GM23248 (cell line): ENCODE results near the gene NRP2. TPM values are rescaled to one million over a fixed set of nuclear protein-coding genes. Genes with fewer than 3 reads are reported as not detected.

Source experiments
- DNase-seq: peaks from one replicate; pipeline ENCODE4 v3.0.0-alpha.2; 2015
- H2AFZ ChIP-seq: fragments of 200-600 bp; sonication (generic); 2 replicates; pipeline ENCODE4 v1.6.1; 2016; ENCODE audit warnings: antibody characterized with exemption
- H3F3A ChIP-seq: fragments of 200-600 bp; sonication (generic); 2 replicates; pipeline ENCODE4 v1.6.1; 2016; ENCODE audit warnings: mild to moderate bottlenecking, antibody characterized with exemption, mixed run types; ENCODE audit not compliant: insufficient read depth
- H3K27ac ChIP-seq: fragments of 200-600 bp; sonication (generic); 2 replicates; pipeline ENCODE4 v1.5.1; 2016; ENCODE audit warnings: mild to moderate bottlenecking
- H3K27me3 ChIP-seq: fragments of 200-600 bp; sonication (generic); replicated peaks from 2 replicates; pipeline ENCODE4 v1.6.1; 2016; ENCODE audit warnings: mild to moderate bottlenecking; ENCODE audit not compliant: insufficient read depth
- H3K36me3 ChIP-seq: fragments of 200-600 bp; sonication (generic); 2 replicates; pipeline ENCODE4 v1.6.1; 2016; ENCODE audit warnings: low read depth, mild to moderate bottlenecking
- H3K4me1 ChIP-seq: fragments of 200-600 bp; sonication (generic); 2 replicates; pipeline ENCODE4 v1.6.1; 2016; ENCODE audit warnings: mild to moderate bottlenecking; ENCODE audit not compliant: insufficient read depth
- H3K4me2 ChIP-seq: fragments of 200-600 bp; sonication (generic); one replicate; pipeline ENCODE4 v1.6.1; 2016; ENCODE audit warnings: mild to moderate bottlenecking; ENCODE audit not compliant: unreplicated experiment
- H3K4me3 ChIP-seq: fragments of 200-600 bp; sonication (generic); 2 replicates; pipeline ENCODE4 v1.5.1; 2016; ENCODE audit warnings: mild to moderate bottlenecking
- H3K79me2 ChIP-seq: fragments of 200-600 bp; sonication (generic); 2 replicates; pipeline ENCODE4 v1.6.1; 2016; ENCODE audit warnings: mild to moderate bottlenecking; ENCODE audit not compliant: insufficient read depth
- H3K9ac ChIP-seq: fragments of 200-600 bp; sonication (generic); 2 replicates; pipeline ENCODE4 v1.6.1; 2016; ENCODE audit warnings: mild to moderate bottlenecking
- H3K9me2 ChIP-seq: fragments of 200-600 bp; sonication (generic); 2 replicates; pipeline ENCODE4 v1.6.1; 2016; ENCODE audit warnings: mixed run types, mild to moderate bottlenecking, moderate library complexity; ENCODE audit not compliant: insufficient read depth
- H3K9me3 ChIP-seq: fragments of 200-600 bp; sonication (generic); one replicate; pipeline ENCODE4 v1.6.1; 2017; ENCODE audit warnings: low read depth
- H4K20me1 ChIP-seq: fragments of 200-600 bp; sonication (generic); 2 replicates; pipeline ENCODE4 v1.6.0; 2016; ENCODE audit not compliant: insufficient read depth
- EZH2 ChIP-seq: fragments of 200-600 bp; sonication (generic); IDR thresholded peaks from 2 replicates; pipeline ENCODE4 v1.6.1; 2018; ENCODE audit warnings: antibody characterized with exemption, mild to moderate bottlenecking; ENCODE audit not compliant: insufficient read depth, poor library complexity, severe bottlenecking
- EZH2phosphoT487 ChIP-seq: fragments of 200-600 bp; sonication (generic); IDR thresholded peaks from 2 replicates; pipeline ENCODE4 v1.6.1; 2018; ENCODE audit warnings: antibody characterized with exemption, moderate library complexity, mild to moderate bottlenecking, low read depth; ENCODE audit not compliant: insufficient read depth
- WGBS, 2 experiments: methylation state at CpG; one replicate each; pipeline ENCODE4 v1.1.6; 2015 to 2017; ENCODE audit warnings: low lambda C conversion rate in 2 of 2, low coverage in 1 of 2; ENCODE audit errors: missing lambda C conversion rate in 2 of 2; 5-methylcytosine and 5-hydroxymethylcytosine counted together
- in situ Hi-C: fragments of 300-500 bp; cut with MboI; formaldehyde crosslinking; loops from 2 replicates; pipeline ENCODE4 v1.15.0; 2020
- polyA plus RNA-seq: library from polyadenylated mRNA; unstranded; fragments of >200 nt; fragmentation: Nextera tagmentation; extraction: Ambion mirVana; gene quantifications from 2 replicates; pipeline ENCODE4 v1.2.1, GENCODE V29; 2016
- total RNA-seq: library from RNA; depleted of rRNA; stranded (reverse); fragments of >200 nt; shearing (Covaris generic); gene quantifications from 2 replicates; pipeline ENCODE4 v1.2.3, GENCODE V29; 2014

Gene NRP2
- total and polyA plus RNA-seq, 2 experiments from 2014 or later, result 6.9 to 9.0 TPM

DNA sequence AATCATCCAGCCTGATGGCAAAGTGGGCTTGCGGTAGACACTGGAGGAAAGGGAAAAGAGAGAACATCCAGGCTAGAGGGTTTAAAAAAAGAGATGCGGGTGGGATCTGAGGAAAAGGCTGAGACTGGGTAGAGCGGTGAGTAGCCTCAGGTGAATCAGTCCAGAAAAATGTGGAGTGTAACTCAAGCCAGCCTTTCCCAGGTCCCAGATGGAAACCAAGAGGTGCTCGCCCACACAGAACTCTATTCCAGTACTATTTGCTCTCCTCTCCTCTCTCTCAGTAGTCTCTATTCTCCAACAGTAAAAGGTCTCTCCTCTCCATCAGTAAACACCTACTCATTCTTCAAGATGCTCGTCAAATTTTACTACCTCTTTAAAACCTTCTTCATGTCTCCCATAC lies 38.3 kb upstream of the NRP2 start:
- Histone ChIP-seq H3K27me3 (no peaks in the 10 kb centered on the region), H3K79me2 (no peaks in the 10 kb centered on the region), H3K4me2 (no peak overlapping the region), H3K9ac (no peak overlapping the region), H3K36me3 (no peaks in the 10 kb centered on the region), H3K4me1 (0 out of 2 replicates have a peak, but pooled peaks cover 9% of the 10 kb centered on the region), H4K20me1 (no peaks in the 10 kb centered on the region), H3K4me3 (no peak overlapping the region), H2AFZ (no peak overlapping the region), H3K9me2 (no peaks in the 10 kb centered on the region), H3K27ac (no peak overlapping the region), H3K9me3 (no peaks in the 10 kb centered on the region), H3F3A (no peaks in the 10 kb centered on the region)
- in situ Hi-C loops, result no loop called here
- TF ChIP-seq EZH2phosphoT487 (no peak), EZH2 (no peak)
- 82 to 87% methylated on average over 5 of the region's 5 CpGs for WGBS, 2 experiments
- DNase-seq, result peak; percentile 45

DNA sequence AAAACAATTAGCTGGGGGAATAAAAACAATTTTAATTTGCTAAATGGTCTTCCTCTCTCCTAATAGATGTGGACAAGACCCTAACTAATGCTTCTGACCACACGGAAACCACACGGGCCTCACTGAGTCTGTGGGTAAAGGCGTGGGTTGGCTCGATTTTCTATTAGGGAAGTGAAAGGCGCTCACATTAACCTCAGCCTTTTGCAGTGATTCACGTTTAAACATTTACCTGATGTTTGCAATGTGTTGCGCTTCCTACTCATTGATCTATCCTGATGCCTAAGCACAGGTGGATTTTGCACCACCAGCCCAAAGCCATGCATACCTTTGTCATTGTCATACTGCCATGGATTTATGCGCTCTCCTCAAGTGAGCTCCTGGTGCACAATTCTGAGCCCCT lies 35.6 kb upstream of the NRP2 start:
- no peaks in the 10 kb centered on the region for H4K20me1 ChIP-seq
- H3K9me3 ChIP-seq, result no peaks in the 10 kb centered on the region
- in situ Hi-C loops, result no loop called here
- H3K36me3 ChIP-seq, result no peaks in the 10 kb centered on the region
- no peaks in the 10 kb centered on the region for H3F3A ChIP-seq
- H3K4me3 ChIP-seq, result no peak overlapping the region
- 84 to 86% methylated on average over 8 of the region's 8 CpGs for WGBS, 2 experiments
- no peak overlapping the region for H3K9ac ChIP-seq
- no peak overlapping the region for H3K4me2 ChIP-seq
- no peaks in the 10 kb centered on the region for H3K9me2 ChIP-seq
- H3K27ac ChIP-seq, result no peak overlapping the region
- peaks cover 21% of the 10 kb centered on the region for H3K4me1 ChIP-seq
- DNase-seq, result no peak
- TF ChIP-seq EZH2, result no peak
- no peak for TF ChIP-seq EZH2phosphoT487
- H2AFZ ChIP-seq, result no peak overlapping the region
- no peaks in the 10 kb centered on the region for H3K27me3 ChIP-seq
- H3K79me2 ChIP-seq, result no peaks in the 10 kb centered on the region

DNA sequence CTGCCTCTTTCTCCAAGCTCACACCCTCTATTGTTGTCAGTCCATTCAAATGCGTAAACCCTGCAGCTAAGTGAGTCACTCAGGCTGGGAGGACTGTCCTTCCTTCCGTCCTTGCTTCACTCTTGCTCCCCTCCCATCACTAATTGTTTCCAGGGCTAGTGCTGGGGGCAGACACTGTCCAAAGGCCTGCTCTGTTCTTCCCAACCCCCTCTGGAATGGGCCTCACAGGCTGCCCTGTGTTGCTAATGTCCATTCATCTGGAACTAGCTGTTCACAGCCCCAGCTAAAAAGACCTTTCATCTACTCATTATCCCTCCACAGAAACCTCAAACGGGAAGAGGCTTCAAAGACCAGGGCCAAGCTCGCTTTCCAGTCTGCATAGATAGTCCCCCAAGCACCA lies 31.9 kb upstream of the NRP2 start:
- Histone ChIP-seq H3K79me2 (no peaks in the 10 kb centered on the region), H3K4me1 (peaks cover 23% of the 10 kb centered on the region), H3K4me3 (no peak overlapping the region), H3K27ac (peak overlapping the region; percentile 72), H3K9me3 (no peaks in the 10 kb centered on the region), H3K9ac (no peak overlapping the region), H4K20me1 (no peaks in the 10 kb centered on the region), H3F3A (peaks cover 9% of the 10 kb centered on the region; the same call in 1 of the 2 replicates), H3K9me2 (no peaks in the 10 kb centered on the region), H3K27me3 (no peaks in the 10 kb centered on the region), H3K4me2 (peak overlapping the region; percentile 44), H3K36me3 (no peaks in the 10 kb centered on the region), H2AFZ (peak overlapping the region; percentile 64; the same call in 1 of the 2 replicates)
- peak; percentile 94 for DNase-seq
- in situ Hi-C loops, result no loop called here
- 24 to 27% methylated on average over 4 of the region's 4 CpGs for whole genome bisulfite sequencing, 2 experiments
- TF ChIP-seq EZH2phosphoT487 (no peak), EZH2 (no peak)

DNA sequence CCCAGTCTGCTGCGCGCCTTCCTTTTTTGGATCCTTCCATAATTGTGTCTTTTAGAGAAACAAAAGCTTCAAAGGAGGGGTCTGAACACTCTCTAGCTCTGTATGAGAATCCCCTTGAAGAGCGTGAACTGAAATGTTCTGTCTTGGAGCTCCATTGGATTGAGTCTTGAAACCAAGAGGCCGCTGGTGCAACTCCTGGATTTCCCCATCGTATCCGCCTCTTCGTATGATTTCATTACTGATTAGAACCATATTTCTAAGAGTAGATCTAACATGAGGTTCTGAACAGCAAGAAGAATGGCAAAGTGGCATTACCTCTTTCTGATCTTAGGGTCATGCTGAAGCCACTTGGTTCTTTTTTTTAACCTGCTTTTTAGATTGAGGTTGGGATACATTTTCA lies 31.4 kb upstream of the NRP2 start:
- Histone ChIP-seq H3K4me3 (no peak overlapping the region), H4K20me1 (no peaks in the 10 kb centered on the region), H3K9ac (no peak overlapping the region), H3K79me2 (no peaks in the 10 kb centered on the region), H3K27me3 (no peaks in the 10 kb centered on the region), H3K36me3 (no peaks in the 10 kb centered on the region), H2AFZ (peak overlapping the region; percentile 64; the same call in 1 of the 2 replicates), H3F3A (peaks cover 13% of the 10 kb centered on the region; the same call in 1 of the 2 replicates), H3K27ac (peak overlapping the region; percentile 54), H3K9me2 (no peaks in the 10 kb centered on the region), H3K9me3 (no peaks in the 10 kb centered on the region), H3K4me2 (peak overlapping the region; percentile 29), H3K4me1 (peaks cover 27% of the 10 kb centered on the region)
- TF ChIP-seq EZH2 (no peak), EZH2phosphoT487 (no peak)
- 93 to 97% methylated on average over 7 of the region's 7 CpGs for WGBS, 2 experiments
- no peak for DNase-seq
- in situ Hi-C loops, result no loop called here

DNA sequence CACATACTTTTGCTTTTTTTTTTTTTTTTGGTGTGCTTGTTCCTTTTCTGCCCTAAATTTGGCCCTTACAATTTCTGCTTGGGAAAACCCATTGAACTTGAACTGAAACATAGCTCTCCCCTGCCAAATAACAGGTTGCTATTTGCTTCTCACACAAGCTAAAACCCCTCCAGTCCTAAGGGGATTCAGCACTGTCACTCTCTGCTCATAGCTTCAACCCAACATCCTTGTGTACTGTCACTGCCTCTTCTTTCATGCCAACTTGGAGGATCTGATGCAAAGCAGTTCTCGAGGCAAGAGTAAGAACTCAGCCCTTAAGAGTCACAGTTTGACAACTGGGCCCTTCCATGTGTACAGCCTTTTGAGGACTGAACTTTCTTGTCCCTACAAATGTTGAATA lies 30.6 kb upstream of the NRP2 start:
- H4K20me1 ChIP-seq, result no peaks in the 10 kb centered on the region
- no peak overlapping the region for H3K27ac ChIP-seq
- 0 to 27% methylated on average over 1 of the region's 1 CpG for WGBS, 2 experiments
- TF ChIP-seq EZH2, result no peak
- TF ChIP-seq EZH2phosphoT487, result no peak
- H3K9me2 ChIP-seq, result no peaks in the 10 kb centered on the region
- H3K27me3 ChIP-seq, result no peaks in the 10 kb centered on the region
- H3K4me1 ChIP-seq, result peaks cover 35% of the 10 kb centered on the region
- no peak for DNase-seq
- H3K4me3 ChIP-seq, result no peak overlapping the region
- no peaks in the 10 kb centered on the region for H3K79me2 ChIP-seq
- H3K9me3 ChIP-seq, result no peaks in the 10 kb centered on the region
- H3K36me3 ChIP-seq, result no peaks in the 10 kb centered on the region
- no peak overlapping the region for H3K4me2 ChIP-seq
- no peak overlapping the region for H2AFZ ChIP-seq
- H3K9ac ChIP-seq, result no peak overlapping the region
- peaks cover 15% of the 10 kb centered on the region; the same call in 1 of the 2 replicates for H3F3A ChIP-seq
- in situ Hi-C loops, result no loop called here
